ENCODE data around the gene FFAR2. TPM values are rescaled to one million over a fixed set of nuclear protein-coding genes. Genes with fewer than 3 reads are reported as not detected.
A peak's percentile ranks its signal among the peaks of the same experiment; 100 is the strongest.

FFAR2 gene
- total and polyA plus RNA-seq, 4 donors: 0.25 to 0.84 (median 0.47) TPM

- Histone ChIP-seq H3K9ac (ENCODE audit: low read depth in 1 of 2, low read length in 2 of 2) (no peak overlapping the region), H3K4me1 (ENCODE audit: control insufficient read depth in 4 of 4, insufficient read depth in 4 of 4, low read length in 3 of 4) (peaks cover 8 to 26% (median 16%) of the 10 kb centered on the region in 4 donors), H3K4me3 (ENCODE audit: low read depth in 1 of 3, low read length in 3 of 3) (no peak overlapping the region), H3K27ac (ENCODE audit: low read depth in 1 of 2, low read length in 2 of 2) (peak overlapping the region; percentile 71 to 79), H3K36me3 (ENCODE audit: control insufficient read depth in 4 of 4, insufficient read depth in 3 of 4, low read depth in 1 of 4, low read length in 3 of 4) (no peaks in the 10 kb centered on the region), H3K9me3 (ENCODE audit: control insufficient read depth in 4 of 4, low read length in 3 of 4) (no peaks in the 10 kb centered on the region), H3K27me3 (ENCODE audit: control insufficient read depth in 4 of 4, insufficient read depth in 4 of 4, low read length in 3 of 4) (no peaks in the 10 kb centered on the region)
- no peak for DNase-seq (ENCODE audit: low spot score)
- 91% methylated on average over 15 of the region's 15 CpGs for WGBS
- no peak for TF ChIP-seq RAD21 (IDR thresholded peaks at IDR 0.05)
- TF ChIP-seq NR2F2 (IDR thresholded peaks at IDR 0.05): no peak
- no peak for TF ChIP-seq CTCF (IDR thresholded peaks at IDR 0.05; ENCODE audit: low read depth, low read length, missing input control)
- TF ChIP-seq FOXA1 (IDR thresholded peaks at IDR 0.05): no peak
- no peak for TF ChIP-seq ATF3 (IDR thresholded peaks at IDR 0.05)
- no peak for TF ChIP-seq REST (IDR thresholded peaks at IDR 0.05)
- no peak for TF ChIP-seq HNF4G (IDR thresholded peaks at IDR 0.05)
- TF ChIP-seq ZBTB33 (IDR thresholded peaks at IDR 0.05): no peak
- no peak for TF ChIP-seq SP1 (IDR thresholded peaks at IDR 0.05)
- no peak for TF ChIP-seq YY1 (IDR thresholded peaks at IDR 0.05)
- TF ChIP-seq EGR1 (IDR thresholded peaks at IDR 0.05; ENCODE audit: low read depth in 2 of 2): no peak
- no peak for TF ChIP-seq RXRA (IDR thresholded peaks at IDR 0.05)
Measured at GRCh38 chr19:35437406-35437951, 10.6 kb upstream of the FFAR2 start.

GRCh38 chr19:35438096-35438495 lies 10.0 kb upstream of the FFAR2 start:
- Histone ChIP-seq H3K27ac (ENCODE audit: low read depth in 1 of 2, low read length in 2 of 2) (no peak overlapping the region), H3K36me3 (ENCODE audit: control insufficient read depth in 4 of 4, insufficient read depth in 3 of 4, low read depth in 1 of 4, low read length in 3 of 4) (no peaks in the 10 kb centered on the region), H3K27me3 (ENCODE audit: control insufficient read depth in 4 of 4, insufficient read depth in 4 of 4, low read length in 3 of 4) (no peaks in the 10 kb centered on the region), H3K9me3 (ENCODE audit: control insufficient read depth in 4 of 4, low read length in 3 of 4) (no peaks in the 10 kb centered on the region), H3K4me1 (ENCODE audit: control insufficient read depth in 4 of 4, insufficient read depth in 4 of 4, low read length in 3 of 4) (peaks cover 8 to 26% (median 16%) of the 10 kb centered on the region in 4 donors), H3K4me3 (ENCODE audit: low read depth in 1 of 3, low read length in 3 of 3) (no peak overlapping the region), H3K9ac (ENCODE audit: low read depth in 1 of 2, low read length in 2 of 2) (no peak overlapping the region)
- 80% methylated on average over 5 of the region's 5 CpGs for WGBS
- no peak for DNase-seq (ENCODE audit: low spot score)
- TF ChIP-seq RXRA (IDR thresholded peaks at IDR 0.05): no peak
- TF ChIP-seq HNF4A (conservative IDR thresholded peaks at IDR 0.05): no peak
- TF ChIP-seq ZBTB33 (IDR thresholded peaks at IDR 0.05): no peak
- TF ChIP-seq HNF4G (IDR thresholded peaks at IDR 0.05): no peak
- TF ChIP-seq SP1 (IDR thresholded peaks at IDR 0.05): no peak
- TF ChIP-seq NR2F2 (IDR thresholded peaks at IDR 0.05): no peak
- no peak for TF ChIP-seq TAF1 (conservative IDR thresholded peaks at IDR 0.05)
- TF ChIP-seq CTCF (IDR thresholded peaks at IDR 0.05; ENCODE audit: low read depth, low read length, missing input control): no peak
